SK-N-SH treated with all-trans-retinoic acid at 6 μM for 48 hours (cell line): ENCODE data around the gene SOCS3.

Source experiments
- ATAC-seq: fragments of 200-7000 bp; cut with Tn5 transposase; 3 replicates; pipeline ENCODE4 v1.9.1; 2020; ENCODE audit warnings: mild to moderate bottlenecking, moderate library complexity
- ARNTL ChIP-seq: fragments of 450-650 bp; formaldehyde crosslinking; IDR thresholded peaks from 2 replicates; pipeline ENCODE4 v1.5.0; 2020; ENCODE audit warnings: low read depth, mild to moderate bottlenecking, moderate library complexity, borderline replicate concordance
- BACH2 ChIP-seq: fragments of 250-450 bp; sonication (Bioruptor Pico); IDR thresholded peaks from 2 replicates; pipeline ENCODE4 v1.9.0; 2021; ENCODE audit warnings: mild to moderate bottlenecking, borderline replicate concordance
- CSDC2 ChIP-seq: fragments of 250-450 bp; sonication (Bioruptor Pico); IDR thresholded peaks from 2 replicates; pipeline ENCODE4 v1.5.0; 2020; ENCODE audit warnings: mild to moderate bottlenecking, moderate library complexity
- ESRRG ChIP-seq: fragments of 250-450 bp; sonication (Bioruptor Pico); IDR thresholded peaks from 2 replicates; pipeline ENCODE4 v1.6.1; 2021; ENCODE audit warnings: mild to moderate bottlenecking
- GLIS3 ChIP-seq: fragments of 250-450 bp; sonication (Bioruptor Pico); IDR thresholded peaks from 2 replicates; pipeline ENCODE4 v1.5.0; 2020; ENCODE audit warnings: mild to moderate bottlenecking, moderate library complexity
- ISL1 ChIP-seq: fragments of 250-450 bp; sonication (Bioruptor Pico); IDR thresholded peaks from 2 replicates; pipeline ENCODE4 v2.1.2; 2022; ENCODE audit warnings: mild to moderate bottlenecking, moderate library complexity
- OSR1 ChIP-seq: fragments of 250-450 bp; sonication (Bioruptor Pico); IDR thresholded peaks from 2 replicates; pipeline ENCODE4 v1.8.0; 2022; ENCODE audit warnings: moderate library complexity, mild to moderate bottlenecking, inconsistent platforms
- PPARA ChIP-seq: fragments of 250-450 bp; sonication (Bioruptor Pico); IDR thresholded peaks from 2 replicates; pipeline ENCODE4 v1.5.0; 2020; ENCODE audit warnings: mild to moderate bottlenecking, borderline replicate concordance
- RARB ChIP-seq: fragments of 250-450 bp; sonication (Bioruptor Pico); IDR thresholded peaks from 2 replicates; pipeline ENCODE4 v1.8.0; 2021; ENCODE audit warnings: mild to moderate bottlenecking, moderate library complexity
- SNAI2 ChIP-seq: fragments of 250-450 bp; sonication (Bioruptor Pico); IDR thresholded peaks from 2 replicates; pipeline ENCODE4 v1.5.0; 2020; ENCODE audit warnings: mild to moderate bottlenecking, moderate library complexity
- TCF4 ChIP-seq: fragments of 250-450 bp; sonication (Bioruptor Pico); IDR thresholded peaks from 2 replicates; pipeline ENCODE4 v1.8.0; 2021; ENCODE audit warnings: mild to moderate bottlenecking, moderate library complexity, borderline replicate concordance
- TOX ChIP-seq: fragments of 250-450 bp; sonication (Bioruptor Pico); IDR thresholded peaks from 2 replicates; pipeline ENCODE4 v1.8.0; 2021; ENCODE audit warnings: mild to moderate bottlenecking, moderate library complexity, borderline replicate concordance
- TSHZ2 ChIP-seq: fragments of 250-450 bp; sonication (Bioruptor Pico); IDR thresholded peaks from 2 replicates; pipeline ENCODE4 v1.5.0; 2020; ENCODE audit warnings: mild to moderate bottlenecking, moderate library complexity
- ZC3H10 ChIP-seq: fragments of 250-450 bp; sonication (Bioruptor Pico); IDR thresholded peaks from 2 replicates; pipeline ENCODE4 v1.5.1; 2021; ENCODE audit warnings: mild to moderate bottlenecking, moderate library complexity
- ZFP3 ChIP-seq: fragments of 250-450 bp; sonication (Bioruptor Pico); IDR thresholded peaks from 2 replicates; pipeline ENCODE4 v1.5.0; 2020; ENCODE audit warnings: mild to moderate bottlenecking, moderate library complexity
- ZFP30 ChIP-seq: fragments of 450-650 bp; formaldehyde crosslinking; IDR thresholded peaks from 2 replicates; pipeline ENCODE4 v1.5.0; 2022; ENCODE audit warnings: mild to moderate bottlenecking, moderate library complexity
- ZNF565 ChIP-seq: fragments of 450-650 bp; formaldehyde crosslinking; conservative IDR thresholded peaks from 2 replicates; pipeline ENCODE4 v1.5.0; 2020; ENCODE audit warnings: low read depth, mild to moderate bottlenecking, moderate library complexity
- ZNF70 ChIP-seq: fragments of 450-650 bp; formaldehyde crosslinking; IDR thresholded peaks from 2 replicates; pipeline ENCODE4 v1.5.0; 2020; ENCODE audit warnings: mild to moderate bottlenecking, moderate library complexity
- ZNF8 ChIP-seq: fragments of 450-650 bp; formaldehyde crosslinking; IDR thresholded peaks from 2 replicates; pipeline ENCODE4 v1.5.0; 2020; ENCODE audit warnings: mild to moderate bottlenecking, moderate library complexity
- TF ChIP-seq, protein P1 (sequence below): fragments of 250-450 bp; sonication (Bioruptor Pico); IDR thresholded peaks from 2 replicates; pipeline ENCODE4 v1.5.1; 2021; ENCODE audit warnings: mild to moderate bottlenecking, moderate library complexity
- TF ChIP-seq, protein P2 (sequence below): fragments of 250-450 bp; sonication (Bioruptor Pico); IDR thresholded peaks from 2 replicates; pipeline ENCODE4 v1.8.0; 2020; ENCODE audit warnings: mild to moderate bottlenecking, moderate library complexity, borderline replicate concordance
- TF ChIP-seq, protein P3 (sequence below): fragments of 250-450 bp; sonication (Bioruptor Pico); IDR thresholded peaks from 2 replicates; pipeline ENCODE4 v1.8.0; 2021; ENCODE audit warnings: low read depth, mild to moderate bottlenecking, moderate library complexity, borderline replicate concordance

The SOCS3 gene

GRCh38 chr17:78340183-78340955 is 19.5 kb downstream of the SOCS3 start:
- ATAC-seq = 0 out of 3 replicates have a peak, but pooled peaks have one; percentile 1
- TF ChIP-seq TOX (CRISPR knock-in tag) = no peak
- TF ChIP-seq, protein P1, sequence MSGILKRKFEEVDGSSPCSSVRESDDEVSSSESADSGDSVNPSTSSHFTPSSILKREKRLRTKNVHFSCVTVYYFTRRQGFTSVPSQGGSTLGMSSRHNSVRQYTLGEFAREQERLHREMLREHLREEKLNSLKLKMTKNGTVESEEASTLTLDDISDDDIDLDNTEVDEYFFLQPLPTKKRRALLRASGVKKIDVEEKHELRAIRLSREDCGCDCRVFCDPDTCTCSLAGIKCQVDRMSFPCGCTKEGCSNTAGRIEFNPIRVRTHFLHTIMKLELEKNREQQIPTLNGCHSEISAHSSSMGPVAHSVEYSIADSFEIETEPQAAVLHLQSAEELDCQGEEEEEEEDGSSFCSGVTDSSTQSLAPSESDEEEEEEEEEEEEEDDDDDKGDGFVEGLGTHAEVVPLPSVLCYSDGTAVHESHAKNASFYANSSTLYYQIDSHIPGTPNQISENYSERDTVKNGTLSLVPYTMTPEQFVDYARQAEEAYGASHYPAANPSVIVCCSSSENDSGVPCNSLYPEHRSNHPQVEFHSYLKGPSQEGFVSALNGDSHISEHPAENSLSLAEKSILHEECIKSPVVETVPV (CRISPR knock-in tag) = no peak
- no peak for TF ChIP-seq SNAI2
- TF ChIP-seq ARNTL (CRISPR knock-in tag) = no peak
- TF ChIP-seq, all 23 proteins: peak for 0

- TF ChIP-seq, protein P2, sequence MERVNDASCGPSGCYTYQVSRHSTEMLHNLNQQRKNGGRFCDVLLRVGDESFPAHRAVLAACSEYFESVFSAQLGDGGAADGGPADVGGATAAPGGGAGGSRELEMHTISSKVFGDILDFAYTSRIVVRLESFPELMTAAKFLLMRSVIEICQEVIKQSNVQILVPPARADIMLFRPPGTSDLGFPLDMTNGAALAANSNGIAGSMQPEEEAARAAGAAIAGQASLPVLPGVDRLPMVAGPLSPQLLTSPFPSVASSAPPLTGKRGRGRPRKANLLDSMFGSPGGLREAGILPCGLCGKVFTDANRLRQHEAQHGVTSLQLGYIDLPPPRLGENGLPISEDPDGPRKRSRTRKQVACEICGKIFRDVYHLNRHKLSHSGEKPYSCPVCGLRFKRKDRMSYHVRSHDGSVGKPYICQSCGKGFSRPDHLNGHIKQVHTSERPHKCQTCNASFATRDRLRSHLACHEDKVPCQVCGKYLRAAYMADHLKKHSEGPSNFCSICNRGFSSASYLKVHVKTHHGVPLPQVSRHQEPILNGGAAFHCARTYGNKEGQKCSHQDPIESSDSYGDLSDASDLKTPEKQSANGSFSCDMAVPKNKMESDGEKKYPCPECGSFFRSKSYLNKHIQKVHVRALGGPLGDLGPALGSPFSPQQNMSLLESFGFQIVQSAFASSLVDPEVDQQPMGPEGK (CRISPR knock-in tag) = no peak
- no peak for TF ChIP-seq RARB
- TF ChIP-seq TCF4 = no peak
- no peak for TF ChIP-seq GLIS3 (CRISPR knock-in tag)
- TF ChIP-seq, protein P1 (CRISPR knock-in tag) = no peak
- TF ChIP-seq ZNF8 = no peak
- TF ChIP-seq ZNF565 (CRISPR knock-in tag) = no peak
- no peak for TF ChIP-seq ZFP30 (CRISPR knock-in tag)
- TF ChIP-seq SNAI2 = no peak
- TF ChIP-seq TOX (CRISPR knock-in tag) = no peak
- TF ChIP-seq ISL1 (CRISPR knock-in tag) = no peak
- no peak for TF ChIP-seq OSR1 (CRISPR knock-in tag)
- no peak for TF ChIP-seq CSDC2
- no peak for TF ChIP-seq ESRRG (CRISPR knock-in tag)
- TF ChIP-seq PPARA (CRISPR knock-in tag) = no peak
- no peak for ATAC-seq
Measured at GRCh38 chr17:78338486-78339259, 21.2 kb downstream of the SOCS3 start.

DNA sequence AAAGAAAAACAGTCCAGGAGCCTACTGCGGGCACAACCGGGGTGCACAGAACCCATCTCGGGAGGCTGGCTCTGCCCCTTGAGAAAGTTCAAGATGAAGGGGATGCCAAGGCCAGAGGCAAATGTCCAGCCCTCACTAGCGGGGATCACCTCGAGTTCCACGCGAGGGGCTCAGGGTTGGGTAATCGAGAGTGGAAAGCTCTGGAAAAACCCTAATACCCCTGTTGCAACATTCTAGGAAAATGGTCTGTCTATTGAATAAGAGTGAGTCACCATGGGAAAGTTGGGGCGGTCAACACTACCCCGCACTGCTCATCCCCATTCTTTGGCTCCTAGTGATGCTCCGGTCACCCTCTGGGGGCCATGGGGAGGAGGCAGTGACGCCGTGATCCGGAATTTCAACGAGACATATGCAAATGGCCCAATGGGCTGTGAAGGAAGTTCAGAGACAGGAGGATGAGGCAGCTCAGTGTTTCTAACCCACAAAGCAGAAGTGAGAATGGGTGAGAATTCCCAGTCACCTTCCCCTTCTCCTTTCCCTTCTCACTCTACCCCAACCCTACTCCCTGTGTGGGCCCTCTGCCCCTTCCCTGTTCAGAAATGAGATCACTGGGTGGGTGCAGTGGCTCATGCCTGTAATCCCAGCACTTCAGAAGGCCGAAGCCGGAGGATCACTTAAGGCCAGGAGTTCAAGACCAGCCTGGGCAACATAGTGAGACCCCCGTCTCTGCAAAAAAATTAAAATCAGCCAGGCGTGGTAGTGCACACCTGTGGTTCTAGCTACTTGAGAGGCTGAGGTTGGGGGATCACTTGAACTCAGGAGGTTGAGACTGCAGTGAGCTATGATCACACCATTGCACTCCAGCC is 22.4 kb downstream of the SOCS3 start:
- no peak for TF ChIP-seq TOX (CRISPR knock-in tag)
- no peak for TF ChIP-seq PPARA (CRISPR knock-in tag)
- no peak for TF ChIP-seq CSDC2
- no peak for TF ChIP-seq BACH2 (CRISPR knock-in tag)
- no peak for TF ChIP-seq ZFP3 (CRISPR knock-in tag)
- TF ChIP-seq TSHZ2 (CRISPR knock-in tag) = no peak
- TF ChIP-seq, protein P2 (CRISPR knock-in tag) = no peak
- TF ChIP-seq ZNF70 (CRISPR knock-in tag) = no peak
- no peak for TF ChIP-seq ZNF8
- TF ChIP-seq OSR1 (CRISPR knock-in tag) = no peak
- TF ChIP-seq ZC3H10 = no peak
- TF ChIP-seq, protein P3, sequence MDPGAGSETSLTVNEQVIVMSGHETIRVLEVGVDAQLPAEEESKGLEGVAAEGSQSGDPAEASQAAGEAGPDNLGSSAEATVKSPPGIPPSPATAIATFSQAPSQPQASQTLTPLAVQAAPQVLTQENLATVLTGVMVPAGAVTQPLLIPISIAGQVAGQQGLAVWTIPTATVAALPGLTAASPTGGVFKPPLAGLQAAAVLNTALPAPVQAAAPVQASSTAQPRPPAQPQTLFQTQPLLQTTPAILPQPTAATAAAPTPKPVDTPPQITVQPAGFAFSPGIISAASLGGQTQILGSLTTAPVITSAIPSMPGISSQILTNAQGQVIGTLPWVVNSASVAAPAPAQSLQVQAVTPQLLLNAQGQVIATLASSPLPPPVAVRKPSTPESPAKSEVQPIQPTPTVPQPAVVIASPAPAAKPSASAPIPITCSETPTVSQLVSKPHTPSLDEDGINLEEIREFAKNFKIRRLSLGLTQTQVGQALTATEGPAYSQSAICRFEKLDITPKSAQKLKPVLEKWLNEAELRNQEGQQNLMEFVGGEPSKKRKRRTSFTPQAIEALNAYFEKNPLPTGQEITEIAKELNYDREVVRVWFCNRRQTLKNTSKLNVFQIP (CRISPR knock-in tag) = no peak
- TF ChIP-seq ESRRG (CRISPR knock-in tag) = no peak
- ATAC-seq = no peak
